NCI-H2227 treated with DMSO at 0.1 percent for 48 hours (cell line): ENCODE measurements around the gene SNCB.

Source experiments
- DNase-seq: peaks from one replicate; lab custom pipeline; 2025; lab: John Stamatoyannopoulos, UW

Gene SNCB

DNA sequence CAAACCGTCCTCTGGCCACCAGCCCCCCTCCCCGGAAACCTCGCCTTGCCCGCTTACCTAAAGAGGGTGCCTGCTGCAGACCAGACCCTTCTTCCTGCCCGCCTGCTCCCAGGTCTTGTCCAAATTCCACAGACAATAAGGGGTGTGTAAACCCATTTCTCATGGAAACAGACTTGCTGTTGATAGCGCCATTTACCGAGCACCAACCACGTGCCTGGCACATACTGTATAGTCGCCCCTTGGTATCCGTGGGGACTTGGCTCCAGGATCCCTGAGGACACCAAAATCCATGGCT lies 56.1 kb downstream of the SNCB start:
- DNase-seq: no peak

DNA sequence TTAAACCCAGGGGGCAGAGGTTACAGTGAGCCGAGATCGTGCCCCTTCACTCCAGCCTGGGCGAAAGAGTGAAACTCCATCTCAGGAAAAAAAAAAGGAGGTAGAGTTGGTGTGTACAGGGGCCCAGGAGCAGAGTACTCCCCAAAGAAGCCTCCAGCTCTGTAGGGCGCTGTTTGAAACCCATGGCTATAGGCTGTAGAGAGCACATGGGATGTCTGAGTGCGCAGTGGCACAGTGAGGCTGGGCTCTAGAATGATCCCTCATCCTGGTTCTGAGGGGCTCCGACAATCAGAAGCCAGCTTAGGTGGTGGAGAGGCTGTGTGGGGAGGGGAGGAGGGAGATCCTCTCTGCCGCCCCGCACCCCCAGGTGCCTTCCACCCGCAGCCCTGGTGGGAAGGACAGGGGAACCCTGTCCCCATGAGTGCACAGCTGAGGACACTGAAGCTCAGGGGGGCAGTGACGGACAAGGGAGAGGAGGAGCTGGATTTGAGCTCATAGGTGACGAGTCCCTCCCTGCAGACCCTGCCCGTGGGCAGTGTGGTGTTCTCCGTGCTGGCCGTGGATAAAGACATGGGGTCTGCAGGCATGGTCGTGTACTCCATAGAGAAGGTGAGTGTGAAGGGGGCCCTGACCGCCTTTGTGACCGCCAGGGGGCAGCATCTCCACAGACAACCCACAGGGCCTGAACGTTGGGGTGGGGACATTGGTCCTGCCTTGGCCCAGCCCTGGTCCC lies 56.6 kb downstream of the SNCB start:
- DNase-seq: no peak
